ENCODE results near the gene AGO1.

DNA sequence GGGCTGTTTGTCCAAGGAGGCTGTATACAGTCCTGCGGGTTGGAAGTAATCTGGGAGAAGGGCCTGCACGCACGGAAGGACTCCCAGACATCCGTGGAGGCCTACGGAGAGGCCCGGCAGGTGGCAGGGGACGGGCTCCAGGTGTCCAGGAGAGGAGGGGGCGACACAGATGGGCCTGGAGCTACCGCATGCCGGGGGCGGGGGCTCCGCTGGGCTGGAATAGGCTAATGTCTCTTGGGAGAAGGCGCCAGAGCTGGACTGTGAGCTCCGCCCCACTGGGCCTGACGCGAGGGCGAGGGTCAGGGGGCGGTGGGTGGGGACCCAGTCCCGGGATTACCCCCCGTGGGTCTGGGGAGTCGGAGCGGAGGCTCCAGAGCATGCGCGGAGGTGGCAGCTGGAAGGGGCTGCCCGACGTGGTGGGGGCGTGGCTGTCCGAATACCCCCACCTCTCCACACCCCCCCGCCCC, 659 bp downstream of the AGO1 start:
- TF ChIP-seq ZNF274 (IDR thresholded peaks at IDR 0.05; ENCODE audit: low read depth, low read length) (no peak), YY1 (IDR thresholded peaks at IDR 0.05; ENCODE audit: insufficient read depth, insufficient read length) (no peak), SUZ12 (IDR thresholded peaks at IDR 0.05; ENCODE audit: extremely low read depth, insufficient read depth, insufficient read length) (no peak)

Measured in NT2/D1 (cell line).